Esophagus mucosa (tissue), 1 donor: ENCODE results near the gene FNIP1. TPM values are rescaled to one million over a fixed set of nuclear protein-coding genes. Genes with fewer than 3 reads are reported as not detected.
"Not testable (repeated sequence)": the region's sequence is repeated elsewhere in the genome, so short reads cannot be mapped to it uniquely, and the experiment has no call there.

ENCODE experiments used
- ATAC-seq: fragments of 200-7000 bp; cut with Tn5 transposase; one replicate; pipeline ENCODE4 v1.9.1; 2020
- total RNA-seq: library from RNA; stranded (reverse); gene quantifications from one replicate; pipeline ENCODE4 v1.2.4, GENCODE V29; 2023
- donor health status: DM: yes; HTN: yes; CAD: no.

Gene FNIP1
- total RNA-seq, 1 donor from 2014 or later: 11.7 TPM

DNA sequence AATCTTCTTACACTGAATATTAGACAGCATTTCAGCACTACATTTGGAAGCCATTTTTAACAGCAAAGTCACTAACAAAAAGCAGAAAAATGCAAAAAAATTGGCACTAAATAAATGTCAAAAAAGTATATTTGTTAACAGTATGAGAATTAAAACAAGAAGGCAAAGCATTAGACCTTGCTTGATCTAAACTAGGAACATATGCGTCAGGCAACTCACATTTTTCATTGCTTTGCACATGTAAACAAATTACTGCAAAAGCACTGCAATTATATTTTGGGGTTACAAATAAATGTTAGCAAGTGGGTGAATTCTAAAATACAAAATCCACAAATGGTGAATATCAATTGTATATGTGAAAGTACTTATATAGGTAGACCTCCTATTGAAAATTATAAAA lies 112.8 kb downstream of the FNIP1 start:
- no peak for ATAC-seq

DNA sequence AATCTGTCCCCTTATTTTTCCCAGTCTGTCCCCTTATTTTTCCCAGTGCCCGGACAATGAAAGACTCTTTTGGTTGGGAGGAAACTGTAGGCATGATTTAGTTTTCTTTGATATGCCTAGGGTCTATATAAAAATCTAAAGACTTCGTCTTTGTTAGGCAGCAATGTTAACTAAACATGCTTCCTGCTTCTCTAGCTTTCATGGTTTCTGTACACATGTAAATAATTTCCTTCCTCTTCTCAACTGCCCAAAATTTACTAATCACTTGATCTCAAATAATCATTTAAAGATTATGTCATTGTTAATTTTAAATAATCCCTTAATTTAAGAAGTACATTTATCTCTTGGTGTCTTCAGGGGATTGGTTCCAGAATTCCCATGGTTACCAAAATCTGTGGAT lies 114.0 kb downstream of the FNIP1 start:
- ATAC-seq: no peak

DNA sequence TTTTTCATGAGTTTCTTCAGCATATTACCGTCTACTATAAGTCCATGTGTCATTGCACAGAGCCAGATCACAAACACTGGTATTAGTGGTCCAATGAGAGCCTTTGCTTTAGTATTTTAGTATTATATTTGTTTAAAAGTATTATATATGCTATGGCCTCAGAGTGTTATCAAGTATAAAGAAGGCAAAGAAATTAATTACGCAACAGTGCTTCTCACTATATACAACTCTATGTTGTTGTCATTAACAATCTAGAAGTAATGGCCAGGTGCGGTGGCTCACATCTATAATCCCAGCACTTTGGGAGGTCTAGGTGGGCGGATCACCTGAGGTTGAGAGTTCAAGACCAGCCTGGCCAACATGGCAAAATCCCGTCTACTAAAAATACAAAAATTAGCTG lies 114.6 kb downstream of the FNIP1 start:
- ATAC-seq: no peak

DNA sequence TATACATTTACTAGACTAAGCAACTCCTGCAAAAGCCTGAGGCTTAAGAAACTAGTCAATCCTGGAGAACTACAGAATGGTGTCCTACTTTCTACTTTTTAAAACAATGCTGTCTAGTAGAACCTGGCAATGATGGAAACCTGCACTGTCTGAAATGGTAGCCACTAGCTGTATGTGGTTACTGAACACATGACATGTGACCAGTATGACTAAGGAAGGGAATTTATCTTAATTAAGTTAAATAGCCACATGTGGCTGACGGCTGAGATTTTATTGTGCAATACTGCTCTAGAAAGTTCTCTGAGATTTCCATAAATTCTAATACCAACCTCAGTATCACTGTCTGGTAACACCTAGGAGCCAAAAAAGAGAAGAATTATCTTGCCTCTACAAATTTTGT lies 116.9 kb downstream of the FNIP1 start:
- peak; percentile 73 for ATAC-seq

DNA sequence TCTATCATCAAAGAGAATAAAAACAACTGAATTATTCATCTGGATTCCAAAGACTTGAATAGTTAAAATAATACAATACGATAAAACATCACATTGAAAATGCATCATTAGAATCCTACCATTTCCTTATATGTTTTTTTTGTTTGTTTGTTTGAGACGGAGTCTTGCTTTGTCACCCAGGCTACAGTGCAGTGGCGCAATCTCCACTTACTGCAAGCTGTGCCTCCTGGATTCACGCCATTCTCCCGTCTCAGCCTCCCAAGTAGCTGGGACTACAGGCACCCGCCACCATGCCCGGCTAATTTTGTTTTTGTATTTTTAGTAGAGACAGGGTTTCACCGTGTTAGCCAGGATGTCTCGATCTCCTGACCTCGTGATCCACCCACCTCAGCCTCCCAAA lies 118.5 kb downstream of the FNIP1 start:
- ATAC-seq: not testable (repeated sequence)

DNA sequence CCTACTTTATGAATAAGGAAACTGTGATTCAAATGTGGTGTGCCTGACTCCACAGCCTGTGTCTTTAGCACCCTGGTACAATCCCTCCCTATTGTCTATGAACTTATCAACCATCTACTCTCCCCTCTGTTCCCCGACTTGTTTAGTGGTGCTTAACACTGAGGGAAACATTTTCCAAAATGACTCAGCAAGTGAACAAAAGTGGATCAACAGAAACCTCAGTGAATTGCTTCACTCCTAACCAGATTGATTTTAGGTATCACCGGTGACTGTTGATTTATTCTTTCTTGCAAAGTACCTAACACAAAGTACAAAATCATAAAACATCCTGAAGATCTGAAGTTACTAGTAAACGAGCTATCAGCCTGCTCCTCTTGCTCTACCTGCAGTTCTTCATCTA lies 119.7 kb downstream of the FNIP1 start:
- no peak for ATAC-seq

DNA sequence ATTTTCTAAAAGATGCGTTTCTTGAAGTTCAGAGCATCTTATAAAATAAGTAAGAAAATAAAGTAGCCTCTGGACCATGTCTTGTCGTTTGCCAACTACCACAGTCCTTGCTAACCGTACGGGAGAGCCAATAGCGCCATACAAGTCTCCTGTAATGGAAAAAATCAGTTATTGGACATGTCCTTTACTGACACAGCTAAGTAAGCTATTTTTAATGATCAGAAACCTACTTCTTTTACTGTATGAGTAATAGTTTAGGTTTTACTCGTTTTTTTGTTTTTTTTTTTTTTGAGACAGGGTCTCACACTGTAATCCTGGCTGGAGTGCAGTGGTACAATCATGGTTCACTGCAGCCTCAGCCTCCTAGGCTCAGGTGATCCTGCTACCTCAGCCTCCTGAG lies 124.0 kb downstream of the FNIP1 start:
- no peak for ATAC-seq

DNA sequence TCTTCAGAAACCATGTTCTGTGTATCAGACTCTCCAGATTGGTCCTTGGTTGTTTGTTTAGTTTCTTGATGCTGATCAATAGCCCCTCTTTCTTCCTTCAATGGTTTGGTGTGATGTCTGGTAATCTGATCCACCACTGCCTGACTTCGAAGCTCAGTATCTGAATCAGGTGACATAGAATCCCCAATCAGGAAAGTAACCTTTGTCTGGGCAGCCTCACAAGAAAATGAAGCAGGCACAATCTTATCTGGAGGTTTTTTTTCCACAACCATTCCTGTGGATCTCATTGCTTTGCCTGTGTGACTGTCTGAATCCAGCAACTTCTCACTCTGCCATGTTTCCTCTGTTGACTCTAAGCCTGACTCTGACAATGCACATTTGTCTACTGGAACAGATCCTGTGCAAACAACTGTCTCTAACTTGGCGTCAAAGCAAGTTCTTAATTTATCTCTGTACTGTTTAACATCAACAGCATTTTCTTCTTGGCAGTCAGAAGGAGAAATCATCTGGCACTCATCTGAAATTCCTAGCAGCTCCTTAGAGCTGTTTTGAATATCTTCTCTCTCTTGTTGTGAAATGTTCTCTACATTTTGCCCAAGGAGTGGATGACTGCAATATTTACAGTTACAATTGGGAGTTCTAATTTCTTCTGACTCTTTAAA lies 124.7 kb downstream of the FNIP1 start:
- no peak for ATAC-seq

DNA sequence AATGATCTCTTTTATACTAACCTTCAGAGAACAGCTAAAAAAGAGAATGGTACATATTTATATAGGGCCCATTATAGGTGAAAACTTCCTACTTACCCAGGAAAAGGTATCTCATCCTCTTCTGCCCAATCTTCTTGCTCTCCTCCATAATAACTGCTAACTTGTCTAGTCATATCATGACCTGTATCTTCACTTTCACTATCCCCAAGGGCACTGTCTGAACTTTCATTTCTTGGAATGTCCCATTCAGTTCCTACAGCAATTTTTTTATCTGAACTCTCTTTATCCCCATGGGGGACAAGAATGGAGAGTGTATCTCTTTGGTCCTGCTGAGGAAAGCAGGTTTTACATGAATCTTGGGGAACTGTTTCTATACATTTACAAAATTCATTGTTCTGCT lies 125.4 kb downstream of the FNIP1 start:
- ATAC-seq: no peak

DNA sequence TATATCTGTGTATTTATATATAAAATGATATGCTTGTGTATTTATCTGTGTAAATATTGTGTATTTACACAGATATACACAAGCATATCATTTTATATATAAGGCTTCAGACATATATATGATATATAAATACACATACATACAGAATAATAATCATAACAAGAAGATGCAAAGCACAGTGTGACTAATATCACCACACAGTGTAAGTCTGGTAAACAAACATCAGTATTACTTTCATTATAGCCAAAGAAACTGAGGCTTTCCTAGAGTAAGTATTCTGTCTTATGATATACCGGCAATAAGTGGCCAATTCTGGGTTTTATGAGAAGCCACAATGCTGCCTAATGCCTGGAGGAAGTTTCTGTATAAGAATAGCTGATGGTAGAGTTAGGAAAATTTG lies 131.9 kb downstream of the FNIP1 start:
- no peak for ATAC-seq

DNA sequence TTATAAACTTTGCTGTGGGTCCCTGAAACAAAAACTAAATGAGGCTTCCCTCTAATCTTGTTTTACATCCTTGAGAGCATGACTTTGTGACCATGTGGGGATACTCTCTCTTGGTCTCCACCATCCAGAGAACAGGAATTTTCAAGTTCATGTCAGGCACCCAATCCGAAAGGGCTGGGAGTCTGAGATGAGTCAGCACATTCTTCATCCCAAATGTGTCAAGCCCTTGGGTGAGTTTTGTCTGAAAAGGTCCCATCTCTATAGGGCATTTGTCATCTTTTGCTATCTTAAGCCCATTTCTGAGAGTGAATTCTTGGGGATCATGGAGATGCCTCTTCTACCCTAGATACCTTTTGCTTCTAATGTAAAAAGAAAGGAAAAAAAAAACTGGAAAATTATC lies 134.9 kb downstream of the FNIP1 start:
- no peak for ATAC-seq

DNA sequence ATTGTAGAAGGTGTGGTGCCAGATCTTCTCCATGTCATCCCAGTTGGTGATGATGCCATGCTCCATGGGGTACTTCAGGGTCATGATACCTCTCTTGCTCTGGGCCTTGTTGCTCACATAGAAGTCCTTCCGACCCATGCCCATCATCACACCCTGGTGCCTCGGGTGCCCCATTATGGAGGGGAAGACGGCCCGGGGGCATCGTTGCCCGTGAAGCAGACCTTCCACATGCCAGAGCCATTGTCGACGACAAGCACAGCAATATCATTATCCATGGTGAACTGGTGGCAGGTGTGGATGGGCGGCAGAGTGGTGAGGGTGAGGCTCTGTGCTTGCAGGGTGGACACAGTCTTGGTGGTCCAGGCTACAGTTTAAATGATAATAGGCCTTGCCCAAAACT lies 137.0 kb downstream of the FNIP1 start:
- ATAC-seq: no peak

DNA sequence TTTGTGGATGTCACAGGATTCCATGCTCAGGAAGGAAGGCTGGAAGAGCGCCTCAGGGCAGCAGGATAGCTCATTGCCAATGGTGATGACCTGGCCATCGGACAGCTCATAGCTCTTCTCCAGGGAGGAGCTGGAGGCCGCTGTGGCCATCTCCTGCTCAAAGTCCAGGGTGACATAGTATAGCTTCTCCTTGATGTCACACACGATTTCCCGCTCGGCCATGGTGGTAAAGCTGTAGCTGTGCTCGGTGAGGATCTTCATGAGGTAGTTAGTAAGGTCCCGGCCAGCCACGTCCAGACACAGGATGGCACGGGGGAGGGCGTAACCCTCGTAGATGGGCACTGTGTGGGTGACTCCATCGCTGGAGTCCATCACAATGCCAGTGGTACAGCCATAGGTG lies 137.5 kb downstream of the FNIP1 start:
- ATAC-seq: no peak

DNA sequence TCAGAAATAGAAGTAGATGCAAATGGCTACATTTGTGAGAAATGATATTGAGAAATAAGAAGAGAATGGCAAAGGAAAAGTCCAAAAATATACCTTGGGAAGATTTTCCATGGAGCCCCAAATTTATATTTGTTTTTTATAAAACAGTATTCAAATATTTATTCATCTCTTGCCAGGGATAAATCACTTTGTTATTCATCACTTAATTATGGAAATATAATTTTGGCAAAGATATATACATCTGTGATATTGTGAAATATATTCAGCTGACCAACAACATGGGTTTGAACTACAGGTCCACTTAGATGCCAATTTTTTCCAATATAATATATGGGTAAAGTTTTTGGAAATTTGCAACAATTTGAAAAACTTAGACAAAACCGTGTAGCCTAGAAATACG lies 142.0 kb downstream of the FNIP1 start:
- ATAC-seq: no peak

DNA sequence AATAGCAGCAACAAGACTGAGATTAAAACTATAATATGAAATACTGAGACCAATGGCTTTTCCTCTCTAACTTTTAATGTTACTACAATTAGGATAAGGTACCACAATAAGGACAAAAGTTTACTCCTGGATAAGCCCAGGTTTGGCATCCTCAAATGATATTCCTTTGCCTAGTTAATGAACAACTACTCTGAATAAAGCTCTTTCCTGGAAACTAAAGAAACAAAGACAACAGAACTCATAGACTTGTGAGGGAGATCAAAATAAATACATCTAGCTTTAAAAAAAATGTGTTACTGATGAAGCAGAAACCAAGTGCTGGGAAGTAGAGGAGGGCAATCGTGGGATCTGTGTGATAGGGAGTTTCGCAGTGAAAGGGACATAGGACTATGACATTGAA lies 142.5 kb downstream of the FNIP1 start:
- no peak for ATAC-seq

DNA sequence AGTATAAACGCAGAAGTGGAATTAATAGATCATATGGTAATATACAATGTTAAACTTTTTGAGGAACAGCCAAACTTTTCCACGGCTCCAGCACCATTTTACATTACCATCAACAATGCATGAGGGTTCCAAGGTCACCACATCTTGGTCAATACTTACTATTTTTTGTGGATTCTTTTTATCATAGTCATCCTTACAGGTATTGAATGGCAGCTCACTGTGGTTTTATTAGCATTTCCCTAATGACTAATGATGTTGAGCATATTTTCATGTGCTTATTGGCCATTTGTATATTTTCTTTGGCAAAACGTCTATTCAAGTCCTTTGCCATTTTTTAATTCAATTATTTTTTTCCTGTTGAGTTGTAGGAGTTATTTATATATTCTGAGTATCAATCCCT lies 147.7 kb downstream of the FNIP1 start:
- ATAC-seq: no peak

DNA sequence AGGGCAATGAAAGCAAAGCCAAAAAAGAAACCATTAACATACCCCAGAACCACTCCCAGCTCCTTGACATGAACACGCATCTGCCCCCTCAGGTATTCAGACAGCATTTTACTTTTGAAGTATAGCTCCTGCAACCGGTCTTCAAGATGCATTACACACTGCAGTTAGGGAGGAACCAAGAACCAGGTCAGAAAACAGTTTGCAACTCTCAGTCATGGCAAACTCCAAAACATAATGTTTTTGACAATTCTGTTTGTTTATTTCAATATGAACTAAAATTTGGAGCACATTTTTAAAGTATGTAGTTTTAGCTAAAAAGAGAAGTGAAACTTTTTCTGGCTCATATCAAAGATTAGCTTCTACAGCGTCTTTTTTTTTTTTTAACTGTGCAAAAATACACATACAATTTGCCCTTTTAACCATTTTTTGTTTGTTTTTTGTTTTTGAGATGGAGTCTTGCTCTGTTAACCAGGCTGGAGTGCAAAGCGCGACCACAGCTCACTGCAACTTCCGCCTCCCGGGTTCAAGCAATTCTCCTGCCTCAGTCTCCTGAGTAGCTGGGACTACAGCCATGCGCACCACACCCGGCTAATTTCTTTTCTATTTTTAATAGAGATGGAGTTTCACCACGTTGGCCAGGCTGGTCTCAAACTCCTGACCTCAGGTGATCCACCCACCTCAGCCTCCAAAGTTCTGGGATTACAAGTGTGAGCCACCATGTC lies 149.6 kb downstream of the FNIP1 start:
- ATAC-seq: no peak

DNA sequence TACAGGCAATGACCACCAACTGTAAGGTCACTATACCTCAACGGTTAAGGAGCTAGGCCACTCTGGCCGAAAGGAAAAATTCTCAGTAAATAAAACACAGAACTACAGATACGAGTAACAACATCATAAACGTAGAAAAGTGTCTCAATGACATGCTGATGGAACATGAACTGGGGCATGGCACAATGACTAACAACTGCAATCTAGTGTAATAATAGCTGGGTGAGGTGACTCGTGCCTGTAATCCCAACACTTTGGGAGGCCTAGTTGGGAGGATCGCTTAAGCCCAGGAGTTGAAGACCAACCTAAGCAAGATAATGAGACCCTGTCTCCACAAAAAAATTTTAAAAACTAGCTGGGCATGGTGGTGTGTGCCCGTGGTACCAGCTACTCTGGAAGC lies 152.0 kb downstream of the FNIP1 start:
- peak; percentile 37 for ATAC-seq

DNA sequence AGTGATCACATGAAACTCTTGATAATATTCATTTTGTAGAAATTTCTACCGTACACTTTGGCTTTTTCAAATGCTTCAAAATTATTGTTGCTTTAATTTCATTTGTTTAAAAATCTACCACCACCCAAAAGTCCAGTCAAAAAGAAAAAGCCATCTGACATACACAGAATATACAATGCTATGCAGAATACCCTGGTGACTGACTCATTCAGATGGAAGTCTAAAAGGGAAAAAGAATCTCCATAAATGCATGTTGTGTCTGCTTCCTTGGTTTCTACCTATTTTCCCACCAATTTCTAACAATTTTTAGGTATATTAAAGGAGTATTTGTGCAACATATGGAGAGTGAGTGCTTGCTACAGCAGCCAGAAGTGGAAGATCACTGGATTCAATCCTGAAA lies 152.4 kb downstream of the FNIP1 start:
- no peak for ATAC-seq

DNA sequence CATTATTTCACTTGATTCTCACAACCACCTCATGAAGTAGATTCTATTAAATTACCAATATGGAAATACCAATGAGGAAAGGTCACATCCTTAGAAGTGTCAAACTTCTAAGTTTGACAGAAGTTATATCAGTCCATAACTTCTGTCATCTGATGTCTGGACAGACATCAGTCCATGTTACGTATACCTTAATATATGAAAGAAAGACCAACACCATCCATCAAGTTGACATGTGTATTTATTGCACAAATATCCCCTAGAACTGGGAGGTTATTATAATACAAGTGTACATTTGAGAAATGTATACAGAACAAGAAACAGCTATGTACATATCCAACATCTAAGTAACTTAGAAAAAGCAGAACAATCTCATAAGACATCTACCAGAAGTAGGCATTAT lies 155.3 kb downstream of the FNIP1 start:
- ATAC-seq: no peak

DNA sequence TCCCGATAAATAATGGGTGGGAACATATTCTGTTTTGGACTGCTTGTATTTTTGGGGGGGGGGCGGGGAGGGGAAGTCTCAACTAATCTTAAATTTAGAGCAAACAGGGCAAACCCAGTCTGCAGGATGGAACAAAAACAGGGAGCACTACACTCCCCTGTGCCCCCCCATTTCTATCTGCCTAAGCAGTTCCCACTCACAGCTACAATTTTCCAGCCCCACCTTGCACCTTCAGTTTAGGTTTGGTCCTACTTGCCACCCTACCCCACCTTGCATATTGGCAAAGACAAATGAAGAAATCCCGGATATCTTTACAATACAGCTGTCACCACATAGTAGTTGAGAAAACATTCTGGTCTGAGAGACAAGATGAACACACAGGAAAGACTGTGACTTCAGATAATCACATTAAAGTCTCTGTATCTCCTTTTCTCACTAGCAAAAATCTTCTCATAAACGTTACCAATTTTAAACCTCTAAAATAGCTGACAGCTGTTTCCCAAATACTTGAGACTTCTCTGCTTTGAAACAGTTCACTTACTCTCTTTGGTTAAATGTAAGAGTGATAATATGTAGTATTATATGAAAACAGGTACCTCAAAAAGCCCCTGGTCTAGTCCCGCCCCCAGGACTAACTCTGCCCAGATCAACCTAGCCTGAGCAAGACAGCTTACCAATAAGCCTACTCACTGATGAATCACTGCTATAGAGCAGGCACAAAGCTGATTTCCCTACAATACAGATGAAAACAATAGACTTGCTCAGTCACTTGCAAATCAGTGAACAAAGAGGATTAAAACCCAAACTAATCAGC lies 156.6 kb downstream of the FNIP1 start:
- ATAC-seq: peak; percentile 83

DNA sequence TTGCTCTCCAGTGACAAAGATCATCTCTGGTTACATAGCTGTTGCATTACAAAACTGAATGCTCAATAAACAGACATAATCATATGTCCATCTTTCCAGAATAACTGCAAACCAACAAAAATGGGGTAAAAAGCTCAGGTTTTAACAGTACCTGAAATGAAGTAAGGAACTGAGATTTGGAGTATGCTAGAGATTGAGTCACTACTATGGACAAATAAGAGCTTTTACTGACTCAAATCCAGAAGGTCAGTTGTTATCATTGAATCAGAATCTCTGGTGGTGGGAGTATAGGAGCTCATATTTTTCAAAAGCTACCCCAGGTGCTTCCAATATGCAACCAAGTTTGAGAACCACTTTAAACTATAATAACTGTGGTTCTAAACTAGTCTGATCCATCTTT lies 157.7 kb downstream of the FNIP1 start:
- ATAC-seq: no peak

DNA sequence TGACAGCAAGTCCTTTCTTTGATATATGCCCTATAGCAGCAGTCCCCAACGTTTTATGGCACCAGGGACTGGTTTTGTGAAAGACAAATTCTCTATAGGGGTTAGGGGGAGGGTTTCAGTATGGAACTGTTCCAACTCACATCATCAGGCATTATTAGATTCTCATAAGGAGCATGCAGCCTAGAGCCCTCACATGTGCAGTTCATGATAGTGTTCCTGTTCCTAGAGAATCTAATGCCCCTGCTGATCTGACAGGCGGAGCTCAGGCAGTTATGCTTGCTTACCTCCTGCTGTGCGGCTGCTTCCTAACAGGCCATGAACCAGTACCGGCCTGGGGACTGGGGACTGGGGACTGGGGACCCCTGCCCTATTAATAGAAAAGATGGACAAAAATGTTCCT lies 159.1 kb downstream of the FNIP1 start:
- no peak for ATAC-seq
